Nephron (organoid): Measurements from ENCODE around the gene POLE.

Experiments
- H3K27ac Mint-ChIP-seq, 3 experiments: 2 replicates each; pipeline ENCODE4 v1.8.0; 2020; ENCODE audit warnings: mixed read lengths in 3 of 3, mild to moderate bottlenecking in 2 of 3, moderate library complexity in 1 of 3
- H3K27me3 Mint-ChIP-seq: 2 replicates; pipeline ENCODE4 v1.8.0; 2021; ENCODE audit warnings: low read depth, mild to moderate bottlenecking, moderate library complexity, mixed read lengths
- H3K36me3 Mint-ChIP-seq: 2 replicates; pipeline ENCODE4 v1.8.0; 2020; ENCODE audit warnings: low read depth, mixed read lengths
- H3K4me1 Mint-ChIP-seq: 2 replicates; pipeline ENCODE4 v1.8.0; 2020; ENCODE audit warnings: mixed read lengths
- H3K4me3 Mint-ChIP-seq, 3 experiments: 2 replicates each; pipeline ENCODE4 v1.8.0; 2020; ENCODE audit warnings: mild to moderate bottlenecking in 3 of 3, mixed read lengths in 3 of 3, moderate library complexity in 2 of 3
- H3K9me3 Mint-ChIP-seq: 2 replicates; pipeline ENCODE4 v1.8.0; 2020; ENCODE audit warnings: mixed read lengths
- TF ChIP-seq, protein P1 (sequence below), 3 experiments: fragments of 200-600 bp; sonication (generic); IDR thresholded peaks; one replicate each; pipeline ENCODE4 v1.5.0; 2021; ENCODE audit warnings: antibody characterized with exemption in 3 of 3; ENCODE audit not compliant: unreplicated experiment in 3 of 3

POLE gene

GRCh38 chr12:132673288-132674179, 13.6 kb downstream of the POLE start:
- no peaks in the 10 kb centered on the region for H3K27me3 Mint-ChIP-seq
- no peaks in the 10 kb centered on the region for H3K4me1 Mint-ChIP-seq
- no peaks in the 10 kb centered on the region for H3K9me3 Mint-ChIP-seq
- TF ChIP-seq, protein P1, sequence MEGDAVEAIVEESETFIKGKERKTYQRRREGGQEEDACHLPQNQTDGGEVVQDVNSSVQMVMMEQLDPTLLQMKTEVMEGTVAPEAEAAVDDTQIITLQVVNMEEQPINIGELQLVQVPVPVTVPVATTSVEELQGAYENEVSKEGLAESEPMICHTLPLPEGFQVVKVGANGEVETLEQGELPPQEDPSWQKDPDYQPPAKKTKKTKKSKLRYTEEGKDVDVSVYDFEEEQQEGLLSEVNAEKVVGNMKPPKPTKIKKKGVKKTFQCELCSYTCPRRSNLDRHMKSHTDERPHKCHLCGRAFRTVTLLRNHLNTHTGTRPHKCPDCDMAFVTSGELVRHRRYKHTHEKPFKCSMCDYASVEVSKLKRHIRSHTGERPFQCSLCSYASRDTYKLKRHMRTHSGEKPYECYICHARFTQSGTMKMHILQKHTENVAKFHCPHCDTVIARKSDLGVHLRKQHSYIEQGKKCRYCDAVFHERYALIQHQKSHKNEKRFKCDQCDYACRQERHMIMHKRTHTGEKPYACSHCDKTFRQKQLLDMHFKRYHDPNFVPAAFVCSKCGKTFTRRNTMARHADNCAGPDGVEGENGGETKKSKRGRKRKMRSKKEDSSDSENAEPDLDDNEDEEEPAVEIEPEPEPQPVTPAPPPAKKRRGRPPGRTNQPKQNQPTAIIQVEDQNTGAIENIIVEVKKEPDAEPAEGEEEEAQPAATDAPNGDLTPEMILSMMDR (IDR thresholded peaks at IDR 0.05; ENCODE audit: unreplicated experiment in 3 of 3), result no peak
- no peak overlapping the region for H3K27ac Mint-ChIP-seq
- H3K4me3 Mint-ChIP-seq, result no peak overlapping the region
- H3K36me3 Mint-ChIP-seq, result peaks cover 64% of the 10 kb centered on the region

GRCh38 chr12:132672678-132673077, 14.5 kb downstream of the POLE start:
- no peak overlapping the region for H3K27ac Mint-ChIP-seq
- no peaks in the 10 kb centered on the region for H3K4me1 Mint-ChIP-seq
- H3K36me3 Mint-ChIP-seq, result peaks cover 62% of the 10 kb centered on the region
- H3K4me3 Mint-ChIP-seq, result no peak overlapping the region
- H3K27me3 Mint-ChIP-seq, result no peaks in the 10 kb centered on the region
- H3K9me3 Mint-ChIP-seq, result no peaks in the 10 kb centered on the region
- TF ChIP-seq, protein P1 (IDR thresholded peaks at IDR 0.05; ENCODE audit: unreplicated experiment in 3 of 3), result no peak

- TF ChIP-seq, protein P1 (IDR thresholded peaks at IDR 0.05; ENCODE audit: unreplicated experiment in 3 of 3), result no peak
- Mint-ChIP-seq H3K4me1 (no peaks in the 10 kb centered on the region), H3K27me3 (no peaks in the 10 kb centered on the region), H3K9me3 (no peaks in the 10 kb centered on the region), H3K36me3 (peaks cover 63% of the 10 kb centered on the region), H3K27ac (no peak overlapping the region), H3K4me3 (no peak overlapping the region)
Measured at GRCh38 chr12:132672116-132672515, 15.0 kb downstream of the POLE start.

GRCh38 chr12:132669166-132669879, 17.8 kb downstream of the POLE start:
- Mint-ChIP-seq H3K4me1 (no peaks in the 10 kb centered on the region), H3K4me3 (no peak overlapping the region), H3K36me3 (peaks cover 70% of the 10 kb centered on the region), H3K9me3 (no peaks in the 10 kb centered on the region), H3K27me3 (no peaks in the 10 kb centered on the region), H3K27ac (no peak overlapping the region)
- TF ChIP-seq, protein P1 (IDR thresholded peaks at IDR 0.05; ENCODE audit: unreplicated experiment in 3 of 3), result no peak

- H3K9me3 Mint-ChIP-seq, result no peaks in the 10 kb centered on the region
- no peaks in the 10 kb centered on the region for H3K4me1 Mint-ChIP-seq
- no peak overlapping the region for H3K27ac Mint-ChIP-seq
- no peaks in the 10 kb centered on the region for H3K27me3 Mint-ChIP-seq
- H3K4me3 Mint-ChIP-seq, result no peak overlapping the region
- TF ChIP-seq, protein P1 (IDR thresholded peaks at IDR 0.05; ENCODE audit: unreplicated experiment in 3 of 3), result no peak
- peaks cover 72% of the 10 kb centered on the region for H3K36me3 Mint-ChIP-seq
Measured at GRCh38 chr12:132668191-132669088, 18.7 kb downstream of the POLE start.
